DMS79 (cell line): ENCODE results near the gene VEPH1.

Experiments used
- DNase-seq: peaks from one replicate; lab custom pipeline; 2025; lab: John Stamatoyannopoulos, UW

VEPH1 gene

DNA sequence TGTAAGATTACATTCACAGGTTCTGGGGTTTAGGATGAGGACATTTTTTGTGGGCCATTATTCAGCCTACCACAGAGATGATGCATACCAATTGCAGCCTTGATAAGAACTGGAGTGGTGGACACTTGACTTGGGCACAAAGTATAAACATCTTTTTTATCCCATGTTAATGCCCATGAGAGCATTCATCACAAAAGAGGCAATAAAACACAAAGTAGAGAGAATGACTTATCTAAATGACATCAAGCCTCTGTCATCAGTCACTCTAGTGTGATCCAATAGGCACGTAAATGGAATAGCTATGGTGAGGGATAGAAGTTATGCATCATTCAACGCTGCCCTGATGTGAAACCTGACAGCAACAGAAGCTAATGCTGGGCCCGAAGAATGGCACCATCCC lies 25.8 kb downstream of the VEPH1 start:
- DNase-seq, result no peak

DNA sequence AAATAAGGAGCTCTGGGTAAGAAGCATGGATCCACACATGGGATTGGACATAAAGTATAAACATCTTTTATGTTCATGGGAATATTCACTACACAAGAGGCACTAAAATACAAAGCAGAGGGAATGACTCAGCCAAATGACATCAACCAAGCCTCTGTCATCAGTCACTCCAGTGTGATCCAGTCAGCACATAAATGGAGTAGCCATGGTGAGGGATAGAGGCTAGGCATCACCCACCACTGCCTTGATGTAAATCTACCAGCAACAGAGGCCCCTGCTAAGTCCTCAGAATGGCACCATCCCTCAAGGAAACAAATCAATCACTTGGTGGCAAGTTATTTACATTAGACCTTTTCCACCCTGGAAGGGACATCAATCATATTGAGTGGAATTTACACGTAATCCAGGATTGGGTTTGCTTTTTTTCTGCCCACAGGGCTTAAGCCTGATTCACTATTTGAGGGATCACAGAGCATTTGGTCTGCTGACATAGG lies 27.2 kb downstream of the VEPH1 start:
- no peak for DNase-seq

DNA sequence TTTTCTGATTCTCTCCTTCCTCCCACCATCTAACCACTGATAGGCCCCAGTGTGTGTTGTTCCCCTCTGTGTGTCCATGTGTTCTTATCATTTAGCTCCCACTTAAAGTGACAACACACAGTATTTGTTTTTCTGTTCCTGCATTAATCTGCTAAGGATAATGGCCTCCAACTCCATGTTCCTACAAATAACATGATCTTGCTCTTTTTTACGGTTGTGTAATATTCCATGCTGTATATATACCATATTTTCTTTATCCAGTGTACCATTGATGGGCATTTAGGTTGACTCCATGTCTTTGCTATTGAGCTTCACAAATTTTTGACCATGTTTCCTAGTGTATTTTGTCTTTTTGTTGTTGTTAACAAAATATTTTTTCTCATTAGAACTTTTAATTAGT lies 30.6 kb downstream of the VEPH1 start:
- DNase-seq, result no peak

DNA sequence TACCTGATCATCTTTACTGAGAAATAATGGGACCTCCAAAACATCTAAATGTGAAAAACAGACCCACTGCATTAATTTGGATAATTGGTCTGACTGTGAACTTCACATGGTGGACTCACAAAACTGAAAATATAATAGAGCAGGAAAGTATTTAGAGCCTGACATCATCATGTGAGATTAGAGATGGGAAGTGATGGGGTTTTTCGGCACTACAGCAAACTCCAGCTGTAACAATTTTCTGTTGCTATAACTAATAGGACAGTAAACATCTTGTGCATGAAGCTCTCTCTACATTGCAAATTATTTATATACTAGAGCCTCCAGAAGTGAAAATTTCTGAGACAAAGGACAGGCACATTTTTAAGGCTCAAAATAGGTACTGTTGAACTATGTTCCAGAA lies 32.2 kb downstream of the VEPH1 start:
- no peak for DNase-seq

DNA sequence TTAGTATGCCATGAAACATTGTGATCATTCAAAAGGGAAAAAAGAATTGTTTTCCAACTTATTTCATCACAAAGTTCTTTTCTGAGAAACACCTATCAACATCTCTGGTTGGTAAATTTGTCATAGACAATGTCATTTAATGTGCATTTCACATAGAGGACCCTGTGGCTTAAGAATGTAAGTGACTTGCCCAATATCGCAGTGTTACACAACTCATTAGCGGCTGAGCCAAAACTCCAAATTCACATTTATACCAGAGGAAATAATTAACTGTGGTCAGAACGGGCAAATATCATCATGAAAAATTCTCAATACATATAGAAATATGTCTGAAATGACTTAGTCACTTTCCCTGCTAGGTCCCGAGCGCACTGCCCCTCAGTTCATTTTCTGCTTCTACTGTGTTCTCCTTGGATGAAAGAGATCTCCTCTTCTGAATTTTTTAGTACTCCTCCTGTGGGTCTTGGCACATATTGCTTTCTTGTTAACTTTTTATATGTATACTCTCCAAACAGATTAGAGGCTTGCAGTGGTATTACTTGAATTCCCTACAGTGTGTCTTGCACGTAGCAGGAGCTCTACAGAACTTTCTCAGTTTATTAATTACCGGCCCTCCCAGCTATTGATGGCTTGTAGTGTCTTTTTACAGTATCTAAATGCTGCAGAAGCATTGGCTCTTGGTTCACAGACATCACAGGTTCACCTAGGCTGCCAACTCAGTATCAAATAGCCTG lies 33.5 kb downstream of the VEPH1 start:
- no peak for DNase-seq

DNA sequence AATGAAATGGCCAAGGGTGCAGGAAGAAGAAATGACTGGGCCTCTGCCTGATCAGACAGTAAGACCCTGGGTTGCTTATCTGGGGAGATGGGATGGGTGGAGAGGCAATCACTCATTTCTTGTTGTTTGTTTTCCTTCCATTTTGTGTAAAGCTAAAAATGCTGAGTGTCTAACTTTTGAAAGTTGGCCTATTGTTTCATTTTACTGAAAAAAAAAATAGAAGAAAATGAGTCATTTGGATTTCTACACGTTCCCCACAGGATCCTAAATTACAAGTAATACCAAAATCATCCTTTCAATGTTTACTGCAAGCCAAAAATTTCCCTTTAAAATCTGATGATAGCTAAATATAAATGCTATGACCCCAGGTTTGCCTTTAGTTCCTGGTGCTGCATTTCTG lies 36.0 kb downstream of the VEPH1 start:
- no peak for DNase-seq

DNA sequence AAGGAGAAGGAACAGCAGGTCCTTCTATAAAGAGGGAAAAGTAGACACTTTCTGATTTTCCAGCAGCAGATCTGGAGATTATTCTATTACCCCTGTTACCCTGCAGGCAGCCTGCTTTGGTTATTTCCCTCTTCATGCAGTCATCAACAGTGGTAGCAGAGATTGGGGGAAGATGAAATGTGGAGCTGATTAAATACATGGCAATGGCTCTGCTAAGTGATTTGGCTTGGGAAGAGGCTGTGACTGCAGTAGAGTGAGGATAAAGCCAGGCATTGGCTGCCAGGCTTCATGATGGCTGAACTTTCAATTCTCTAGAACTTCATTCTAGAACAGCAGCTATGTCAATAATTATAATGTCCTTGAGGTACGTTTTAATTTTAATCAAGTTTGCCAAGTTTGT lies 37.5 kb downstream of the VEPH1 start:
- DNase-seq, result no peak

DNA sequence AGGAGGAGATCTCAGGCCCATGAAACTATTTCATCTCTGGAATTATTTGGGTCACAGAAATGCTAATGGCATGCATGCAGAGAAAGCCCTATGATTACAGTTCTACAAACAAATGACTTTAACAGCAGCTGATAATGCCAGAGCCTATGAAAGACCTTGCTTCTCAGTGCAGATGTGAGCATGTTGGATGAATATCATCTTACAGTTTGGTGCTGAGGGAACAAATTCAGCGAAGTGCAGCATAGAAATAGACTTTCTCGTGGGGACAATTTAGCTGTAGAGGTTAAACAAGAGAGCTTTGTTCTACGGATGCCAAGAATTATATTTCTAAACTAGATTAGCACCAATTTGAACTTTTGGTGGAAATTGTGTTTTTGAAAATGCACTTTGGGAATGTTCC lies 38.9 kb downstream of the VEPH1 start:
- DNase-seq, result no peak

DNA sequence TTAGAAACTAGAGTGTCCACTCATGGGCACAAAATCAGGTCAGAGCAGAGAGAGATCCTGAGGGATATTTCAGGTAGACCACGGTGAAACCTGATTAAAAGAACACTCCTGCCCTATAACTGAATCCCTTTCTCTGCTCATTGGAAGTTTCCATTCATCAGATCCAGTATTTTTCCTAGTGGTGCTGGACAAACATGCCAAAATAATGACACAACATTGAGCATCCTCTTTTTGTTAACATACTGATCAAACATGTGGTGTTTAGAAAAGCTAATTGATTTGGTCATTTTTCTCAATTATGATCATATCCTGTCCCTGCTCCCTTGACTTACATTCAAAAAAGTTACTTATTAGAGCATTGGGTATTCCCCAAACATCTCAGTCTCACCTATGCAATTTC lies 39.4 kb downstream of the VEPH1 start:
- DNase-seq, result no peak

DNA sequence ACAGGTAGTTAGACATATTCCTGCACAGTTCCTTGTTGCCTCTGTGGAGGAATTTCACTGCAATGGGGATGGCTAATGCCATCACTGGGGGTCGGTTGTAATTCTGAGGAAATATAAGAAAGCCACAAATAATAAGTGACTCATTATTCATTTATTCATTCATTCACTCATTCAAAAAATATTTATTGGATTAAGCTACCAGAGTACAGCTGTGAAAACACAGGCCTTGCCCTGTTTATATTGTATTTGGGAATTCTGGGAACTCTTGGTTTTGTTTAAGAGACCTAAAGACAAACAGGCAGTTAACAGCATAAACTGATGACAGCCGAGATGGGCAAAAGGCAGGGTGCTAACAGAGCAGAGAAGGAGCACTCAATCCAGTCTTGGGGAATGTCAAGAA lies 43.0 kb downstream of the VEPH1 start:
- no peak for DNase-seq

DNA sequence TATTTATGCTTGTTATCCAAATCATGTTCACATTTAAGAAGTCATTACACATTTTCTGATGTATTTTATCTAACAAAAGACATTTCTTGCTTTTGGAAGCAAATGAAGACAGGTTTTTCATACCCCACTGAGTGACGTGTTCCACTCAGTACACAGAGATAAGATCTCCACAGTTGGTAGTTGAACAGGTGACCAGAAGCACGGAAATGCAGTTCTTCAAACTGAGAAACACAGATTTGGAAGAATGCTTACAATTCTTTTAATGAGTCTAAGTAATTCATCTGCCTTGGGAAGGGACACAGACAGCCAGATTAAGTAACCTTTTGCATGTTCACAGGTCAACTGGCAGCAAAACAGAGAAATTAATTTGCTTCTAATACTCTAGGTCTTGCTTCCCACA lies 43.5 kb downstream of the VEPH1 start:
- no peak for DNase-seq

DNA sequence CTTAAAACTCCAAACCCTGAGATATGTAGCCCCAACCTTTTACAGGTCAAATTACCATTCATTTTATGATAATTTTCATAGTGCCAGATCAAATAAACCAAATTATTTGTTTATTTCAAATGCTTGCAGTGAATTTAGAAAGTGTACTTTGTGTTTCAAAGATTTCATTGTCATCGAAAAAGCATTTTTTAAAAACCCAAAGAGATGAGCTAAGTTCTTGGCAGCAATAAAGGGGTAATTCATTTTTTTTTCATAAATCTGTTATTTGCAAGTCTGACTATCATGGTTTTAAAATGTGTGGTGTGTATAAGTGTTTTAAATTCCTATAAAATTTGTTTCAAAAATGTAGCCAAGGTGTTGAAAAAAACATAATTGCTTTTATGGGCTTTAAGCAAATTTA lies 49.4 kb downstream of the VEPH1 start:
- no peak for DNase-seq

DNA sequence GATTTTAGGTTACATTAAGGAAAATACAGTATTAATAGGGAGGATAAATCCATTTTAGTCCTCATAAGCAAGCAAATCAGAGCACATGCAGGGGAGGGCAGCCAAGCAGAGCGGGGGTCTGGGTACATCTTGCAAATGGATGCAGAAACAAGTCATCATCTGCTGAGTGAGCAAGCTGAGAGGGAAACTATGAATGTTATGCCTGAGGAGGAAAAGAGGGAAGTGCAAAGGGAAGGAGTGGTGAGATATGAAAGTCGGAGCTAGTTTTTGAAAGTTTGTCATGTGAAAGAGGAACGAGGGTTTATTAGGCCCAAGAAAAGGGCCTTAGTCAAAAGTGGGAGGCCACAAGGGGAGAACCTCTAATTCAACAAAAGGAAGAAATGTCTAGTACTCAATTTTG lies 51.1 kb downstream of the VEPH1 start:
- DNase-seq, result no peak

DNA sequence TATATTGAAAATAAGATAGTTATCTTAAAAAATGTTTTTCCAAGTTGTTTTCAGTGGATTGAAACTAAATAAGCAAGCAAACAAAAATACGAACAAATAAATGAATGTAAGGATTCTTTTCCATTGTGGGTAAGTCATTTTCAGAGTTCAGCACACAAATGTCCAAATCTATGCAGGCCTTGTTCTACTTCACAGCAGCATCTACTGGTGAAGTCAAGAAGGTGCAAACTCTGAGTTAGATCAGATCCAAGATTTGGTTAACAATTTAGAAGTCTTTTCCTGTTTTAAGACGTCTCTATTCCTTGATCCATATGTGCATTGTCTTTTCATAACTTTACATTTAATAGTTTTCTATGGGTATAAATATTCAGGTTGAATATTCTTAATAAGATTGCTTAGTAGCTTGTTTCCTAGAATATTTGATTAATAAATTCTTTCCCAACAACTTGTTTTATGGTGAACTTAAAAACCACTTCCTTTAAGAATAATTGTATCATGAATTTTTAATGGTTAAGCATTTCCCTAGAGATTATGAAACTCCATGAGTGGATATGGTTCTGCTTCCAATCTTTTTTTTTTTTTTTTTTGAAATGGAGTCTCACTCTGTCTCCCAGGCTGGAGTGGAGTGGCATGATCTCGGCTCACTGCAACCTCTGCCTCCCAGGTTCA lies 56.1 kb downstream of the VEPH1 start:
- DNase-seq, result no peak

DNA sequence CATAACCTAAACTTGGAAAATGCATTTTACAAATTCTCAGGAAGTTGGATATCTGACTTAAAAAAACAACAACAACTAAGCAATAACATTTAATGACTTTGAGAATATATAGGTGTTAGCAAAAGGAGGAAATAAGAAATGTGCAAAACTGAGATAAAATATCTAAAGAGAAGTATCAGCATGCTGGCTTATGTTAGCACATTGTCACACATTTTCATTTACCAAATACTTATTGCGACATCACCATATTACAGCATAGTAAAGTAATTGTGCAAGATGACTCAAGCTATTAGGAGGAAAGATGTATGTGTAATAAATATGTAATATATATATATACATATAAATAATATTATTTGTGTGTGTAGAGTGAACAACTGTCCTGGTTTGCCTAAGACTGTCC lies 57.4 kb downstream of the VEPH1 start:
- DNase-seq, result no peak

DNA sequence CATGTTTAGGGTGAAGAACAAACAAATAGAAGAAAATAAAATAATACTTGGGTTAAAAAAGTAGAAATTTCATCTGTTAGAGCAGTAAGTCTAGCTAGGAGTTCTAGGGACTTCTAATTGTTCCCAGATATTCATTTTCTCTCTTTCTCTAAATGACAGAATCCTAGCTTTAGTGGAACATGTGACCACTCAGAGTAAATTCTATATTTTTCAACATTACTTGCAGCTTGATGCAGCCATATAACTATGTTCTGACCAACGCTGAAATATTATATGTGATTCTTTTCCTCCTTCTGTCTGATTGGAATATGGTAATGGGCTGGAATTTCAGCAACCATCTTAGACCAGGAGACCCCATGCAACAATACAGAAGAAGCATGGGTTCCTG lies 58.4 kb downstream of the VEPH1 start:
- DNase-seq, result no peak

DNA sequence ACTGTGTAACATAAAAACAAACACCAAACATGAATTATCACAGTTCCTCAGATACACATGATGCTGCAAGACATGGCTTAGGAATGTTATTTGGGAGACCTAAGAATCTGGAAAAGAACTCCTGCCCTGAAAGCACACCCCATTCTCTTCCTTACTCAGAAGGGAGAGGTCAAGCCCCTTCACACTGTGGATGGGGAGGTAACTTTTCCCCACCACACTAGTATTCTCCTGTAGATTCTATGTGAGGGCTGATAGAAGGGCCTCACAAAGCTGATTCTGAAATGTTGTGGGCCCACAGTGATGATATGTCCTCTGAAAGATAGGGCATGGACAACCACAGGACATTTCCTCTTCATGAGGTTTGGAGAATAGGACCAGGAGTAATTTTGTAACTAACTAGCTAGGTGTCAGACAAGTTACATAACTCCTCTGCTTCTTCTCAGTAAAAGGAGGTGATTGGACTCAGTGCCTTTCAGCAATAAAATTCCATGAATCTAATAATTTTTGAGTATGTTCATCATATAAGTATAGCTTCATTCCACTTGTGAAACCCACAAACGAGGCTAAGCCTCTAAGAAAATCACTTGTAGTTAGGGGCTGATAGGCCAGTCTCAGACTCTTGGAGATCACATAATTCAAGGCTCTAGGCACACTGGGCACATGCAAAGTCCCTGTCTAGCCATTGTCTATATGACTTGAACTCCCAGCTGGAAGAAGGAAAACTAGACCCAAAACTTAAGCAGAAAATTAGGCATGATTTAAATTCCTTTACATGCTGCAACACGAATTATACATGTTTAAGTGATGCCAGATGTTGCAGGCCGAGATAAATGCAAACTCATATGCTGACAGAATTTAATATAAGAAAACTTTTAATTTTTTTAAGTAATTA lies 59.1 kb downstream of the VEPH1 start:
- DNase-seq, result no peak

DNA sequence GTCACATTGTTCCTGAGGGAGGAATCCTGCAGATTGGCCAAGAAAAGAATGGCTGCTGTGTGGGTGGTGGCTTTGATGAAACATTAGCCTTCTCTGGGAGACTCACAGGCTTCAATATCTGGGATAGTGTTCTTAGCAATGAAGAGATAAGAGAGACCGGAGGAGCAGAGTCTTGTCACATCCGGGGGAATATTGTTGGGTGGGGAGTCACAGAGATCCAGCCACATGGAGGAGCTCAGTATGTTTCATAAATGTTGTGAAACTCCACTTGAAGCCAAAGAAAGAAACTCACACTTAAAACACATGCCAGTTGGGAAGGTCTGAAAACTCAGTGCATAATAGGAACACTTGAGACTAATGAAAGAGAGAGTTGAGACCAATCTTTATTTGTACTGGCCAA lies 60.5 kb downstream of the VEPH1 start:
- no peak for DNase-seq

DNA sequence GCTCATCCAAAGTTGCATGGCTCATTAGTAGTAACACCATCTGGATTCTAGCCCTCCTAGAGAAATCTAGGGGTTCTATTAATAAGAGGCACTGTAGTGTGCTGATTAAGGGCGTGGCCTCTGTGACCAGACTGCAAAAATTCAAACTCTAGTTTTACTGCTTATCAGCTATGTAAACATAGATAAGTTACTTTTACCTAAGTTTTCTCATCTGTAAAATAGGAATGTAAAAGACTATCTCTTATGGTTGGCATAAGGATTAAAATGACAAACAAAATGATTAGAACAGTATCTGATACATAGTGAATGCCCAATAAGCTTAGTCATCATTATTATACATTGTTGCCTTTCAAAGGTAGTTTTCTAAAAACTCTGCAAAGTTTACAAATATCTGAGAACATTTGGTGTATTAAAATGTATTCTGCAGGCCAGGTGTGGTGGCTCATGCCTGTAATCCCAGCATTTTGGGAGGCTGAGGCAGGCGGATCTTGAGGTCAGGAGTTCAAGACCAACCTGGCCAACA lies 62.1 kb downstream of the VEPH1 start:
- no peak for DNase-seq

DNA sequence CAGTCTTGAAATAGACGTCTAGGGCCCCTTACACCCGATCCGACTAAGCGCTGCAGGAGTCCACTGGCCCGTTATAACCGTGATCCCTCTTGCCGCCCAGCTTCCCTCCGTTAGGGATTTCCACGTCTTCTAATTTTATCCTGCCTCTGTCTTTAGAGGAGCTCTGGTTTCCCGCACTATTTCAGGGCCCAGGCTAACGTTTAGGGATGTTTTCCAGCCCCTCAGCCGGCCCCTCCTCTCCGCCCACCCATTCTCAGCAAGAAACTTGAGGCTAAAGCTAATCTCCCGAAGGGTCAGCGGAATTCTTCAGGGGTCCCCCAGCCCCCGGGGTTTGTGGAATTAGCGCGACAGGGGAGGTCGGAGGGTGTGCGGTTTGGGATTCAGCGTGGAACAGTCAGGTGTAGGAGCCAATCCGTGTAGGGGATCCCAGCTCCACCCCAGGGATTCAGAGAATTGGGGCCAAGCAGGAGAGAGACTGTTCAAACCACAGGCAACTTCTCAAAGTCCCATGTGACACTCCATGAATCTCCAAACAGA lies 65.0 kb downstream of the VEPH1 start:
- no peak for DNase-seq

DNA sequence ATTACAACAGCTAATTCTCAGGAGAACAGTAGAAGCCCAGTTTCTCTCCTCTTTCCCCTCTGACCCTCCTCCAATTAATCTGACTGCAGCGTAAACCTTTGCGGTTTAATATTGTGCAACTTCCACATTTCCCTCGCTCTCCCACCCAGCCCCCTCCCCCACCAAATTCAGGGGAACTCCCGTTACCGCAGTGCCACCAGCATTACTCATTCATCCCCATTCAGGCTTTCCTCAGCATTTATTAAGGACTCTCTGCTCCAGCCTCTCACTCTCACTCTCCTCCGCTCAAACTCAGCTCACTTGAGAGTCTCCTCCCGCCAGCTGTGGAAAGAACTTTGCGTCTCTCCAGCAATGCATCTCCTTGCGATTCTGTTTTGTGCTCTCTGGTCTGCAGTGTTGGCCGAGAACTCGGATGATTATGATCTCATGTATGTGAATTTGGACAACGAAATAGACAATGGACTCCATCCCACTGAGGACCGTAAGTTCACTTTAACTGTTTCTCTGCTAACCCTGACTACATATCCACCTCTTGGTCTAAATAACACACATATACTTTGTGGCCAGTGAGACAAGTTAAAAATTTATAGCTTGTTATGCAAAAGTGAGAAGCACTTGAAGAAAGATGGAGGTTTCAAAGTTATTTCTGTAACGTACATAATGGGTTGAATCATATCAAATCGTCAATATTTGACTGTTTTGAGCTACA lies 66.5 kb downstream of the VEPH1 start, which contains the start of gene PTX3:
PTX3 (plus strand) TSS at position 268 of the 709 bp plus-strand sequence; CDS start at position 352, 84 bp downstream.
- no peak for DNase-seq

DNA sequence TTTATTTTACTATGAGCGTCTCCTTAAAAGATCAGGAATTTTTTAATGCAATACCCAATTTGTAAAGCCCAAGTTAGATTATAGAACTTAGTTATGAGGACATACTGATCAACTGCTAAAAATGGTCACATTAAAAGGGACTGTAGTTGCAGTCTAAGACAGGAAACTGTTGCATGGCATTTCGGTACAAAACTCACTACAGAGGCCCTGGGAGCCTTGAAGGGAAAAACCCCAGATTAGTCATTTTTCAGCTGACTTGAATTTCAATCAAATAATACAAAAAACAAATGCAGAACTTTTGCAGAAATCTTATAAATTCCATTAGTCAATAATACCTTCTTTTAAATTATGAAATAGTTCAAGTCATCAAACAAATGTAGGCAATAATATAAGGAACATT lies 73.5 kb downstream of the VEPH1 start:
- no peak for DNase-seq
